NCI-H226 (cell line): ENCODE measurements around the gene RAB34.
"Not testable (repeated sequence)": the region's sequence is repeated elsewhere in the genome, so short reads cannot be mapped to it uniquely, and the experiment has no call there.

Experiments
- DNase-seq: peaks from one replicate; pipeline ENCODE4 v3.0.0-alpha.2; 2015

The RAB34 gene

DNA sequence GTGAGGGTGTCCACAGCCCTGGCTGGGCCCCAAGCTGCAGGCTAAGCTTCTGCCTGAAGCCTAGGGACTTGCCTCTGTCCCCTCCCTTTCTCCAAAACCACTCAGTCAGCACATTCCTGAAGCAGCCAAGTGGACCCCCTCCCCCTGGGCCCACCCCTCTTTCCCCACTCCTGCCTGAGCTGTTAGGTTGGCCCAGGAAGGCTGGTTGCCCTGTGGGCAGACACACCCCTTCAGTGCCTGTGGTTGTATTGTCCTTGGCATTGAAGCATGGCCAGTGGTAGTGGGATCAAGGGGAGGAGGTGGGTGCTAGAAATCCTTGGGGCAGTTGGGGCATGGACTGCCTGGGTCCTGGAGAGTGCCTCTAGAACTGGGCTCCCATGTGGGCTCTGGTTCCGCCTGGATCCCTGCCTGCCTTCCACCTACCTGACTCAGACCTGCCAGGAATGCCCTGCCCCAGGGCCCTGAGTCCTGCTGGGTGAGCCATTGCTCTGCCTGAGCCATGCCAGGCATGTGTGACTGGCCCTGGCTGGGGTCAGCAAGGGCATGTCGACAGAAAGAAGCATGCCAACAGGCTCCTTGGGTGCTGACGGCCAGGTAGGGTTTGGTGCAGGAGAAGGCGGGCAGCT is 28.2 kb upstream of the RAB34 start:
- DNase-seq = peak; percentile 78

DNA sequence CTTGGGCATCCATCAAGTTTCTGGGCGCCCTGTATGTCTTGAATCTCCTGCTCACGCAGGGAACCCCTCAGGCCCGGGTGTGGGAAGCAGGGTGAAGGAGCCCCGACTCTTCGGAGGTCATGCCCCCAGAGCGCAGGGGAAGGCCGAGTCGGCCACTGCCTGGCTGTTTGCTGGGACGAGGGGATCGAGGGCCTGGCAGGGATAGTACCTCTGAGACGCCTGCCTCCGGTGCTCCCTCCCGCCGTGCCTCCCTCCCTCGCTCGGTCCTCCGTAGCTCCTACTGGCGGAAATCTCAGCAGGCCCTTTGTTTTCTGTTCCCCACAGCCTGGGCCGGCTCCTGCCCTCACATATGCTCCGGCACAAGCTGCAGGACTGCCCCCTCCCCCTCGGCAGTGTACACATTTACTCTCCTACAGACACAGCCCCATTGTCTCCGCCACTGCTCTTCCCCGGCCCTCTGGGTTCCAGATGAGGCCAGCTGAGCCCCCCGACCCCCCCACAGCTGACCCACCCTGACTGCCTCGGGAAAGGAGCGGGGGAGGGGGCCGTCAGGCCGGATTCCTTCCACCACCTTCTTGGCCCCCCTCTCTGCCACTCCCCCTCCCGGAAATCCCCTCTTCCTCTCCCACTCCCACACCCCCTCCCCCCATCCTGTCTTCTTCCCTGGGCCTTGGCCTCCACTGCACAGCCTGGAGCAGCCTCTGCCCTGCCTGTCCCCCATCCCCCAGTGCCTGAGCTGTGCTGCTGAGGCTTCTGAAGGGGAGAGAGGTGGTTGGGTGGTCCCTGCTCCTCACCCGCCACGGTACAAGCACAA is 27.5 kb upstream of the RAB34 start:
- DNase-seq = peak; percentile 48

DNA sequence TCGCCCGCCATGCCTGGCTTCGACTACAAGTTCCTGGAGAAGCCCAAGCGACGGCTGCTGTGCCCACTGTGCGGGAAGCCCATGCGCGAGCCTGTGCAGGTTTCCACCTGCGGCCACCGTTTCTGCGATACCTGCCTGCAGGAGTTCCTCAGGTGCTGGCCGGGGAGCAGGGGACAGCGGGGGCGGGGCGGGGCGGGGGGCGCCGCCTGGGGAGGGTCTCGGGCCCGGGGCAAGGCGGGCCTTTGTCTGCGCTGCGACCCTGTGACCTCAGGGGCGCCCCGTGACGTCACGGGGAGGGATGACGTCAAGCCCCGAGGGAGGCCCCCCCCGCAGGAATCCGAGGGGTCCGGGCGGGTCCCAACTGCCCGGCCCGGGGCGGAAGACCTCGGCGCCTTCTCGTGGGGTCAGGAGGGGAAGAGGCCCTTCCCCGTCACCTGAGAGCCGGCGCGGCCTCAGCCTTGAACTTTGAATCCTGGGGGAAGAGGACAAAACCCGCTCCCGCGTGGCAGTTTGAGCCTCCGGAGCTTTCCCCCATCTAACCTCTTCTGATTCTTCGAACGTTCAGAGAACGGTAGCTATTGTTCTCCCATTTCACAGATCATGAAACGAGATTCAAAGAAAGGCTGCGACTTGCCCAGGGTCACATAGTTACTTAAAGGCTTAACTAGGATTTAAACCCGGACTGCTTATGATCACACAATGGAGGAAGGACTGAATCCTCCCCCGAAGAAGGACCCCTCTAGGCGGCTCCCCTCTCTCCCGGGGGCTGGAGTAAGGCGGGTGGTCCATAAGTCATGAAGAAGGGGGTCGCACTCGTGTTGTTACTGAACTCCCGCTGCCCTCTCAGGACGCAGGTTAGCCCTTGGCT is 26.7 kb upstream of the RAB34 start:
- peak; percentile 64 for DNase-seq

DNA sequence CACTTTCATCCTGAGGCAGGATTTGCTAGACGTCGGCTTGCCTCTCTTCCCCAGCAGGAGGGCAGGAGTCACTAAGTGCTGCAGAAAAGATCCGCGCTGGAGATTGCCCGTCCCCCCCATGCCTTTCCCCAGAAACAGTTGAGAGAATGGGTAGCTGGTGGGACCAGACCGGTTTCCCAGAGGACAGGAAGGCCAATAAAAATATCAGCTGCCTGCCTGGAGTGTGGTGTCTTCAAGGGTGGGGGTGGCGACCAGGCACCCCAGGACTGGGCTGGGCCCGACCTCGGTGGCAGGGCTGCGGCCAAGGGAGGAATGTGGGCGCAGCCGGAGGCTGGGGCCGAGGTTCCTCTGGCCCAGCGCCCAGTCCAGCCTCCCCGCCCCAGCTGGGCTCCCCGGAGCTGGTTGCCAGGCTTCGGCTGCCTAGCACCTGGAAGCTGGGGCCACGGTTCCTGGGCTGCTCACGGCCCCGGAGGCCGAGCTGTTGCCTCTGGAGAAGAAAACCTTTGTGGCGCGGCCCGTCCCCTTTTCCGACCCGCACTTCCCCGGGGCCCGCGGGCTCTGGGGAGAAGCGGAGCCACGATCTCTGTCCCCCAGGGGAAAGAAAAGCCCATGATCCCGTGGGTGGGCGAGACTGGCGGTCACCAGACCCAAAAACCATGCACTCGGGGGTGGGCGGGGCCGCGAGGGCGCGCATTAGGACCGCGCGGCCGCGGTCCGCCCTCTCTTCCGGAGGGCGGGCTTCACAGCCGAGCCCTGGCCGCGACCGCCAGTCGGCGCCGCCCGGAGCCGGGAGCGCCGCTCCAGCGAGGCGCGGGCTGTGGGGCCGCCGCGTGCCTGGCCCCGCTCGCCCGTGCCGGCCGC is 25.8 kb upstream of the RAB34 start, which contains the start of gene TRAF4:
Gene TRAF4, plus strand, starts transcription at position 769 of the 861 bp plus-strand sequence. CDS start 102 bp downstream, outside the sequence.
- peak; percentile 93 for DNase-seq

DNA sequence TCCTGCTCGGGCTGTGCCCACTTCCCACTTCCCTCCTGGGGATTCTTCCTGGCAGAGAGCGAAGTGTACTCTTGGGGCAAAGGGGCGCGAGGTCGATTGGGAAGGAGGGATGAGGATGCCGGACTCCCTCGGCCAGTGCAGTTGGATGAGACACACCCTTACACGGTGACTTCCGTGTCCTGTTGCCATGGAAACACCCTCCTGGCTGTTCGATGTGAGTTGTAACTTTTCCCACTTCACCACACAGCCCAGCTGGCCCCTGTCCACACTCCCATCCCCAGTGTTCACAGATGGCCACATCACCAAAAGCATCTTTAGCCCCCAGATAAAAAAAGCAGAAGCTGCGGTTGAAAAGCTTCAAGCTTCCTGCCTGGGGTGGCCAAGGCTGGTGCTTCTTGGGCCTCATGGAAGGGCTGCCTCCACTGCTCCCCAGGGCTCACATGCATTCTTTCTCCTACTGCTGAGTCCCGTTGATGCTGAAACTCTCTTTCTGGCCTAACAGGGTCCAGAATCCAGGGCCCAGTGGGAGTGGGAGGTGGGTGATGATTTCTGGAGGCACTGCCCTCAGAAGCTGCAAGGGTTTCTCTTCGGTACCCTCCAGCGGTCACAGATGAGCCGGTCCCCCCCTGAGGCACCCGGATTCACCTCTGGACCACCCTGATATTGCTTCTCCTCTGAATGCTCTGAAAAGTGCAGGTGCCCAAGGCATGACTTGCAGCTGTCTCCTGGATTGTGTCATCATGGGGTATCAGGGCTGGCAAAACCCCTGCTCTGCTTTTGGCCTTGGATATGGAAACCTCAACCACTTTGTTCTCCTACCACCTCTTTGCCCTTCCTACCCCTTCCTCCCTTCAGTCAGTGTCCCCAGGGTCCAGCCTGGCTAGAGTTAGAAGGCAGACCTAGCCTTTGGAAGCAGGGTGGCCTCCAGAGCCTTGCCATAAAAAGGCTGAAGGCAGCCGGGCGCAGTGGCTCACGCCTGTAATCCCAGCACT is 24.0 kb upstream of the RAB34 start:
- DNase-seq = no peak

DNA sequence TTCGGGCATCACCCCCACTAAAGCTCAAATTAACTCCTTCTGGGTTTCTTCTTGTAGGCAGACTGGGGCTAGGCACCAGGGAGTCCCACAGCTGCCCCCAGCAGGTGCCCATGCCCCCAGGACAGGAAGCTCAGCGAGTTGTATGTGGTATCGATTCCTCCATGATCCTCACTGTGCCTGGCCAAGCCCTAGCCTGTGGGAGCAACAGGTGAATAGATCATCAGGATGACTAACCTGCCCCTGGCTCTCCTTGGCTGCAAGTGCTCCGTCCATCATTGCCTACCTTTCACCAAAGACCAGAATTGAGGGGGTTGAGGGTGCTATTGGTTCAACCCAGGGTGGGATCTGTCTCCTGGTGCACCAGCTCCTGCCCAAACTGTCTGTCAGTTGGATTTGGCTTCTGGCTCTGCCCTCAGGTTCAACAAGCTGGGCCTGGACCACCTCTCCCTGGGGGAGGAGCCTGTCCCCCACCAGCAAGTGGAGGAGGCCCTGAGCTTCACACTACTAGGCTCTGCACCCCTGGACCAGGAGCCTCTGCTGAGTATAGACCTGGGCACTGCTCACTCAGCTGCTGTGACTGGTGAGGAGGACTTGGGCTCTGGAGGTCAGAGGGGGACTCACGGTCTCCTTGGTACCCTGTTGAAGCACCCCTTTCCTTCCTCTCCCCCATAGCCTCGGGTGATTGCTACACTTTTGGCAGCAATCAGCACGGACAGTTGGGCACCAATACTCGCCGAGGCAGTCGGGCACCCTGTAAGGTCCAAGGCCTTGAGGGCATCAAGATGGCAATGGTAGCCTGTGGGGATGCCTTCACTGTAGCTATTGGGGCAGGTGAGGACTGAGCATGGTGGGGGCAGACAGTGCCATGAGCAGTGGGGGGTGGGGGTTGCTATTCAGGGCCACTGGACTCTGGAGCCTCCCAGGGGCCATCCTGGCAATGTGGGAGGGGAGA is 23.0 kb upstream of the RAB34 start:
- no peak for DNase-seq

DNA sequence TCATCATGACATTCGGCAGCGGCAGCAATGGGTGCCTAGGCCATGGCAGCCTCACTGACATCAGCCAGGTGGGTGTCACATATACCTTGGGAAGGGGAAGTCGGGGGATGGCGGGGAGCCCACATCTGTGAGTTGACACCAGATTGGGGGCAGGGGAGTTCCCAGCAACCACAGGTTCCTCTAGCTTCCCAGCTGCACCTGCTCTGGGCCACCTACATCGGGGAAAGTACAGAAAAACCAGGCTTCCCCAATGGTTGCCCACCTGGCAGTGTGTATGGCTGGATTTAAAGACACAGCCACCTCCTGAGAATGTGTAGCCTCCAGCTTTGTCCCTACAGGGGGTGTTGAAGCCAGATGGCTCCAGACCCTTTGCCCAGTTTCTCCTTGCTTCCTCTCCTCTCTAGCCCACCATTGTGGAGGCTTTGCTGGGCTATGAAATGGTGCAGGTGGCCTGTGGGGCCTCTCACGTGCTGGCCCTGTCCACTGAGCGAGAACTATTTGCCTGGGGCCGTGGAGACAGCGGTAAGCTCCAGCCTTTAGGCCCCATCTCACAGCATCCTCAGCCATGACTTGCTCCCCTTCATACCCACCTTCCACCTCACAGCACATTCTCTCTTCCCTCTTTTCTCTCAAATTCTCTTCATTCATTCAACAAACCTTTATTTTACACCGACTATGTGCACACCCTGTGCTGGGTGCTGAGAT is 21.2 kb upstream of the RAB34 start:
- no peak for DNase-seq

DNA sequence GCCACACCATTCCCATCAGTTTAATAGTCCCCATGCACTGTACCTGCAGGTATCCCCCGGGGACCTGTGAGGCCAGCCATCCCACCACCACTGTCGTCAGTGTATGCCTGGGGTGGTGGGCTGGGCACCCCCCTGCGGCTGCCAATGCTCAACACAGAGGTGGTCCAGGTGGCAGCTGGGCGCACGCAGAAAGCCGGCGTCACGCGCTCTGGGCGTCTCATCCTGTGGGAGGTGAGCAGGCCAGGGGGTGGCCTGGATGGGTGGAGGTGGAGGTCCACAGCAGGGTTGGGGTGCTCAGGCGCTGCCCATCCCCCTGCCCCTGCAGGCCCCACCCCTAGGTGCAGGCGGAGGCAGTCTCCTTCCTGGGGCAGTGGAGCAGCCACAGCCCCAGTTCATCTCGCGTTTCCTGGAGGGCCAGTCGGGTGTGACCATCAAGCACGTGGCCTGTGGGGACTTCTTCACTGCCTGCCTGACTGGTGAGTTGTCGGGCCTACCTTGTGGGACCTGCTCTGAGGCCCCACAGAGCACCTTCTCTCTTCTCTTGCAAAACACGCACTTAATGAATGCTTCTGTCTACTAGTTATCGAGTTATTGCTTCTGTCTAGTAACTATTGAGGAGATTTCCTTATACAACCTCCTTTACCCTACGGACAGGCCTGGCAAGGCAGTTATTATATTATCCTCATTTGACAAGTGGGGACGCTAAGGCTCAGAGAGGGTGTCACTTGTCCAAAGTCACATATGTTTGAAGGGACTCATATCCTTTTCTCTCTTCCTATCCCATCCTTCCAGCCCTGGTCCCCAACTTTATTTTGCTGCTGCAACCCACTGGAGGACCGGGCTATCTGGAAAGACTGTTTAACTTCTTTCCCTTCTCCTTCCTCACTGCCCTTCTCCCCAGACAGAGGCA is 20.4 kb upstream of the RAB34 start:
- no peak for DNase-seq

DNA sequence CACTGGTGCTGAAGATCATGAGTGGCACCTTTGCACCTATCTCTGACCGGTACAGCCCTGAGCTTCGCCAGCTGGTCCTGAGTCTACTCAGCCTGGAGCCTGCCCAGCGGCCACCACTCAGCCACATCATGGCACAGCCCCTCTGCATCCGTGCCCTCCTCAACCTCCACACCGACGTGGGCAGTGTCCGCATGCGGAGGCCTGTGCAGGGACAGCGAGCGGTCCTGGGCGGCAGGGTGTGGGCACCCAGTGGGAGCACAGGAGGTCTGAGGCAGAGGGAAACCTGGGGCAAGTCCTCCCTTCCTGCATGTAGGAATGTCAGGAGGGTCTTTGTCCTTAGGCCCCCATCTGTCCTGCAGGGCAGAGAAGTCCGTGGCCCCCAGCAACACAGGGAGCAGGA is 19.6 kb upstream of the RAB34 start:
- no peak for DNase-seq

DNA sequence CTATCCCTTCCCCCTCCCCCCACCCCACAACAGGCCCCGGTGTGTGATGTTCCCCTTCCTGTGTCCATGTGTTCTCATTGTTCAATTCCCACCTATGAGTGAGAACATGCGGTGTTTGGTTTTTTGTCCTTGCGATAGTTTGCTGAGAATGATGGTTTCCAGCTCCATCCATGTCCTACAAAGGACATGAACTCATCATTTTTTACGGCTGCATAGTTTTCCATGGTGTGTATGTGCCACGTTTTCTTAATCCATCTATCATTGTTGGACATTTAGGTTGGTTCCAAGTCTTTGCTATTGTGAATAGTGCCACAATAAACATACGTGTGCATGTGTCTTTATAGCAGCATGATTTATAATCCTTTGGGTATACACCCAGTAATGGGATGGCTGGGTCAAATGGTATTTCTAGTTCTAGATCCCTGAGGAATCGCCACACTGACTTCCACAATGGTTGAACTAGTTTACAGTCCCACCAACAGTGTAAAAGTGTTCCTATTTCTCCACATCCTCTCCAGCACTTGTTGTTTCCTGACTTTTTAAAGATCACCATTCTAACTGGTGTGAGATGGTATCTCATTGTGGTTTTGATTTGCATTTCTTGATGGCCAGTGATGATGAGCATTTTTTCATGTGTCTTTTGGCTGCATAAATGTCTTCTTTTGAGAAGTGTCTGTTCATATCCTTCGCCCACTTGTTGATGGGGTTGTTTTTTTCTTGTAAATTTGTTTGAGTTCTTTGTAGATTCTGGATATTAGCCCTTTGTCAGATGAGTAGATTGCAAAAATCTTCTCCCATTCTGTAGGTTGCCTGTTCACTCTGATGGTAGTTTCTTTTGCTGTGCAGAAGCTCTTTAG is 18.5 kb upstream of the RAB34 start:
- not testable (repeated sequence) for DNase-seq

DNA sequence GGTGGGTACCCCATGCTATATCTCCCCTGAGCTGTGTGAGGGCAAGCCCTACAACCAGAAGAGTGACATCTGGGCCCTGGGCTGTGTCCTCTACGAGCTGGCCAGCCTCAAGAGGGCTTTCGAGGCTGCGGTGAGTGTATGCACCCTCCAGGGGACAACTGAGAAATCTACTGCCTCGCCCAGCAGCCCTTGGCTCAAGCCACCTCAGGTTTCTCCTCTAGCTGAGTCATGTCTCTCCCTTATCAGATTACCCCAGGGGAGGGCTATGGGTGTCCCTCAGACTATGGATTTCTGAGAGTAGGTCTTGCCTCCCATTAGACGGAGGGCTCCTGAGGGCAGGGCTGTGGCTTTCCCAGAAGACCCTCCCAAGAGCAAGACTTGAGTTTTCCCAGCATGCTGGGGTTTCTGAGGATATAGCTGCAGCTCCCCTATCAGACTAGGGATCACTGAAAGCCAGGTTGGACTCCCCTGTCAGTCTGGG is 17.6 kb upstream of the RAB34 start:
- no peak for DNase-seq

DNA sequence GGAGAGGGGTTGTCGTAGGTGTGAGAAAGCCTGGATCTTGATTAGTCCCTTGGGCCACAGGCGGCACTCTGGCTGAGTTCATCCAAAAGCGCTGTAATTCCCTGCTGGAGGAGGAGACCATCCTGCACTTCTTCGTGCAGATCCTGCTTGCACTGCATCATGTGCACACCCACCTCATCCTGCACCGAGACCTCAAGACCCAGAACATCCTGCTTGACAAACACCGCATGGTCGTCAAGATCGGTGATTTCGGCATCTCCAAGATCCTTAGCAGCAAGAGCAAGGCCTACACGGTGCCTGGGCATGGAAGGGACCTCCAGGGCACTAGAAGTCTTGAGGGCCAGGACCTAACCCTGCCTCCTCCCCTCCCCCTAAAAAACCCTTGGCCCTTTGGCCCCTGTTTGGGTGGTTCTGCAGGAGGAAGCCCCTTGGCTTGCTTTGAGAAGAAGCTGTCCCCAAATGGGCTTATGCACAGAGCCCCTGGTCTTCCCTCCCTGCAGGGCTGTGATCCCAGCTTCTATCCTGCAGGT is 17.1 kb upstream of the RAB34 start:
- DNase-seq = no peak

DNA sequence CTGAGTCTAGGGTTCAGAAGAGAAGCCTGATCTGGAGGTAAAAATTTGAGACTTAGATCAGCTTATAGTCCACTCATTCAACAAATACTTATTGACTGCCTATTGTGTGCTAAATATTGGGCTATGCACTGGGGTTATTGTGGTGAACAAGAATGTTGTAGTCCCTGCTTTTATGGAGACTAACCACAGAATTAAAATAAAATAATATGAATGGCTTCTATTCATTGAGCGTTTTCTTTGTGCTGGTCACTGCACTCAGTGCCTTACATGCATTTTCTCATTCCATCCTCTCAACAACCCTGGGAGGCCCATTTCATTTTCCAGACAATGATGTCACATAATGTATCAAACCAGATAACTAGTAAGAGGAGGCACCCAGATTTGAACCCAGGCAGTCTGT is 15.7 kb upstream of the RAB34 start:
- DNase-seq = no peak

DNA sequence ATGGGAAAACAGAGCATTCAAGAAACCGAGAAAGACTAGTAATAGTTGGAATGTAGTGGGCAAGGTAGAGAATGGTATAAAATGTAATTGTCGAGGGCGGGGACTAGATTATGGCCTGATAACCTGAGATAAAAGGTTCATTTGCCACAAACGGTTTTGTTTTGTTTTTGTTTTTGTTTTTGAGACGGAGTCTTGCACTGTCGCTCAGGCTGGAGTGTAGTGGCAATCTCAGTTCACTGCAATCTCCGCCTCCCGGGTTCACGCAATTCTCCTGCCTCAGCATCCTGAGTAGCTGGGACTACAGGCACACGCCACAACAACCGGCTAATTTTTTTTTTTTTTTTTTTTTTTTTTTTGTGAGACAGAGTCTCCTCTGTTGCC is 12.3 kb upstream of the RAB34 start:
- DNase-seq = no peak

DNA sequence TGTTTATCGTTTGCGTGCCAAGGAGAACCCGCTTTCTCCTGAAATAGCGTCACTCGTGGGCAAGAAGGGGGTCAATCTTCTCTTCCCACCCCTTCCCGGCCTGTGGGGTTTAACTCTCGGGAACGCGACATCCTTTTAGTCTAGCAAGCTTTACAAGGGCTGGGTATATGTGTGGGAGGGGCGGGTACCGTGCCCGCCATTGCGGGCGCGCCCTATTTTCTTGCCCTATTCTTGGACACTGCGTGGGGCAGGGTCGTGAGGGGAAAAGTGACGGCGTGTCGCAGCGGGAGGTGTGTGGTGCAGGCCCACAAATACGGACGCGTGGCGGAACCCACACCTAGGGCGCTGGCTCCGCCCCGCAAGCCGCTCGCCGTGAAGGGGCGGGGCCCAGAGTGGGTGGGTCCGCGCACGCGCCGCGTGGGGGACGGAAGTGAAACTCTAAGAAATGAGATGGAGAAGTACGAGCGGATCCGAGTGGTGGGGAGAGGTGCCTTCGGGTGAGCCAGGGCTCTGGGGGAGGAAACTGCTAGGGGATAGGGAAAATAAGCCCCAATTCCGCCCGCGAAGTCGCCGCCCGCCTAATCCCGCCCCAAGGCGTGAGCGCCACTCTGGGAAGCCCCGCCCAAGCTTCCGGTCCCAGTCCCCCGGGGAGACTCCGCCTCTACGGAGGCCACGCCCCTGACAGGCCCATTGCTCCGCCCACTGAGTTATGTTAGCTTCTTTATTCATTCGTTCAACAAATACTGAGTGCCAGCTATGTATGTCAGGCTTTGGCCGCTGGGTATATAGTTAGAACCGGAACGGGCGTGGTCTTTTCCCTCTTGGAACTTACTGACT is 10.9 kb upstream of the RAB34 start, which contains the start of gene NEK8:
Gene NEK8, plus strand, starts transcription at position 425 of the 837 bp plus-strand sequence. Its CDS starts 26 bp downstream, at position 451.
- DNase-seq = peak; percentile 89
